Measurements from ENCODE around the gene TRIM15. TPM values are rescaled to one million over a fixed set of nuclear protein-coding genes. Genes with fewer than 3 reads are reported as not detected.

Gene TRIM15
- total RNA-seq, 6 experiments from 2014 or later: 1.7 to 17.7 (median 5.7) TPM

DNA sequence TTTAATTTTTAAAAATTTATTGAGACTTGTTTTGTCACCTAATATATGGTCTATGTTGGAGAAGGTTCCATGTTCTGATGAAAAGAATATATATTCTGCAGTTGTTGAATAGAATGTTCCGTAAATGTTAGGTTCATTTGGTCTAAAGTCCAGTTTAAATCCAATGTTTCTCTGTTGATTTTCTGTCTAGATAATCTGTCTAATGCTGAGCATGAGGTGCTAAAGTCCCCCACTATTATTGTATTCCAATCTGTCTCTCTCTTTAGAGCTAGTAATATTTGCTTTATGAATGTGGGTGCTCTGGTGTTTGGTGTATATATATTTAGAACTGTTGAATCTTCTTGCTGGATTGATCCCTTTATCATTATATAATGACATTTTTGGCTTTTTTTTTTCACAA, 15.5 kb downstream of the TRIM15 start:
- WGBS (ENCODE audit: insufficient coverage, low coverage, low lambda C conversion rate, missing lambda C conversion rate): 24% methylated on average over 1 of the region's 1 CpG
- no peak overlapping the region for H3K4me3 ChIP-seq
- H3K4me1 ChIP-seq: peaks cover 0 to 3% (median 0%) of the 10 kb centered on the region in 4 donors
- DNase-seq (no peak), ATAC-seq (peak in 2 of 4 donors; percentile 39 to 43)
- H3K9me3 ChIP-seq: no peaks in the 10 kb centered on the region
- H3K27ac ChIP-seq: no peak overlapping the region
- intact Hi-C loops (cut with DNase I): no loop called here
- TF ChIP-seq CTCF (IDR thresholded peaks at IDR 0.05) (no peak), POLR2A (IDR thresholded peaks at IDR 0.05) (no peak)
- H3K36me3 ChIP-seq: no peaks in the 10 kb centered on the region
- no peaks in the 10 kb centered on the region for H3K27me3 ChIP-seq

DNA sequence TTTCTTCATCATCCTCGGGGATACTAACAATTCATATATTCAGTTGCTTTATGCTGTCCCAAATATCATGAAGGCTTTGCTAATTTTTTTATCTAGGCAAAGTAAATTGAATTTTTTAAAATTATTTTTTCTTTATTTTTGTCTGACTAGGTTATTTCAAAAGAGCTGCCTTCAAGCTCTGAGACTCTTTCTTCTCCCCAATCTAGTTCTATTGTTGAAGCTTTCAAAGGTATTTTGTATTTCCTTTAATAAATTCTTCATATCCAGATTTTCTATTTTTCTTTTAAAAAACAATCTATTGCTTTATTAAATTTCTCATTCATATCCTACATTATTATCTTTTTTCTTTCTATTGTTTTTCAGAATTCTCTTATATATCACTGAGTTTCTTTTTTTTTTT, 16.8 kb downstream of the TRIM15 start:
- no peaks in the 10 kb centered on the region for H3K27me3 ChIP-seq
- intact Hi-C loops (cut with DNase I): no loop called here
- no peak for DNase-seq
- peaks cover 0 to 3% (median 0%) of the 10 kb centered on the region in 4 donors for H3K4me1 ChIP-seq
- H3K9me3 ChIP-seq: no peaks in the 10 kb centered on the region
- 80% methylated on average over 1 of the region's 1 CpG for WGBS (ENCODE audit: insufficient coverage, low coverage, low lambda C conversion rate, missing lambda C conversion rate)
- TF ChIP-seq POLR2A (IDR thresholded peaks at IDR 0.05) (no peak), CTCF (IDR thresholded peaks at IDR 0.05) (no peak)
- no peak overlapping the region for H3K27ac ChIP-seq
- no peak overlapping the region for H3K4me3 ChIP-seq
- ATAC-seq: no peak
- H3K36me3 ChIP-seq: peaks cover 0 to under 1% (median 0%) of the 10 kb centered on the region in 4 donors

GRCh38 chr6:30184417-30185031, 21.2 kb downstream of the TRIM15 start:
- H3K9me3 ChIP-seq: no peaks in the 10 kb centered on the region
- no peak overlapping the region for H3K4me3 ChIP-seq
- TF ChIP-seq POLR2A (IDR thresholded peaks at IDR 0.05) (no peak), CTCF (IDR thresholded peaks at IDR 0.05) (no peak)
- 68% methylated on average over 2 of the region's 5 CpGs for WGBS (ENCODE audit: insufficient coverage, low coverage, low lambda C conversion rate, missing lambda C conversion rate)
- intact Hi-C loops (cut with DNase I): no loop called here
- no peak for DNase-seq
- H3K36me3 ChIP-seq: peaks cover 0 to 36% (median 25%) of the 10 kb centered on the region in 4 donors
- ATAC-seq: peak in 2 of 4 donors; percentile 24 to 39
- H3K4me1 ChIP-seq: no peaks in the 10 kb centered on the region
- H3K27ac ChIP-seq: no peak overlapping the region
- no peaks in the 10 kb centered on the region for H3K27me3 ChIP-seq

- no peak overlapping the region for H3K4me3 ChIP-seq
- DNase-seq (no peak), ATAC-seq (peak in 3 of 4 donors; percentile 15 to 37 (median 23))
- H3K4me1 ChIP-seq: no peaks in the 10 kb centered on the region
- peaks cover 0 to 49% (median 31%) of the 10 kb centered on the region in 4 donors for H3K36me3 ChIP-seq
- intact Hi-C loops (cut with DNase I): no loop called here
- H3K27ac ChIP-seq: no peak overlapping the region
- WGBS (ENCODE audit: insufficient coverage, low coverage, low lambda C conversion rate, missing lambda C conversion rate): no CpG with 5 or more reads among the region's 20 CpGs
- H3K9me3 ChIP-seq: no peaks in the 10 kb centered on the region
- TF ChIP-seq POLR2A (IDR thresholded peaks at IDR 0.05) (no peak), CTCF (IDR thresholded peaks at IDR 0.05) (no peak)
- H3K27me3 ChIP-seq: no peaks in the 10 kb centered on the region
Observed at GRCh38 chr6:30185846-30186484, 22.6 kb downstream of the TRIM15 start.
